Endodermal cell (in vitro differentiated cells): Measurements from ENCODE around the gene DHX8. TPM values are rescaled to one million over a fixed set of nuclear protein-coding genes. Genes with fewer than 3 reads are reported as not detected.
"Not testable (repeated sequence)": the region's sequence is repeated elsewhere in the genome, so short reads cannot be mapped to it uniquely, and the experiment has no call there.

Experiments used
- DNase-seq: peaks from one replicate; pipeline ENCODE4 v3.0.0-alpha.2; 2017
- H3K27ac ChIP-seq: 2 replicates; pipeline ENCODE4 v1.5.1; 2013; ENCODE audit warnings: mild to moderate bottlenecking, low read depth, low read length, moderate library complexity
- H3K27me3 ChIP-seq: 2 replicates; pipeline ENCODE4 v1.6.1; 2013; ENCODE audit warnings: mild to moderate bottlenecking, low read length, moderate library complexity; ENCODE audit not compliant: insufficient read depth, control insufficient read depth, poor library complexity, severe bottlenecking
- H3K36me3 ChIP-seq: 2 replicates; pipeline ENCODE4 v1.7.0; 2013; ENCODE audit warnings: mild to moderate bottlenecking, low read length, moderate library complexity; ENCODE audit not compliant: control insufficient read depth, insufficient read depth
- H3K4me1 ChIP-seq: one replicate; pipeline ENCODE4 v1.7.0; 2013; ENCODE audit warnings: low read length; ENCODE audit not compliant: control insufficient read depth, insufficient read depth
- H3K4me3 ChIP-seq: 2 replicates; pipeline ENCODE4 v1.5.1; 2013; ENCODE audit warnings: mild to moderate bottlenecking, low read length, moderate library complexity
- H3K9ac ChIP-seq: 2 replicates; pipeline ENCODE4 v1.6.1; 2013; ENCODE audit warnings: mild to moderate bottlenecking, low read length, moderate library complexity; ENCODE audit not compliant: poor library complexity, severe bottlenecking; ENCODE audit errors: extremely low read depth
- H3K9me3 ChIP-seq: 2 replicates; pipeline ENCODE4 v1.6.1; 2013; ENCODE audit warnings: mild to moderate bottlenecking, low read length, moderate library complexity; ENCODE audit not compliant: control insufficient read depth
- H3K27ac Mint-ChIP-seq: 2 replicates; pipeline ENCODE4 v1.8.0; 2020; ENCODE audit warnings: mixed read lengths
- H3K27me3 Mint-ChIP-seq: 2 replicates; pipeline ENCODE4 v1.8.0; 2021; ENCODE audit warnings: mild to moderate bottlenecking, mixed read lengths; ENCODE audit not compliant: insufficient read depth
- H3K36me3 Mint-ChIP-seq: 2 replicates; pipeline ENCODE4 v1.8.0; 2020; ENCODE audit warnings: low read depth, mixed read lengths
- H3K4me1 Mint-ChIP-seq: 2 replicates; pipeline ENCODE4 v1.8.0; 2020; ENCODE audit warnings: mixed read lengths
- H3K4me3 Mint-ChIP-seq: 2 replicates; pipeline ENCODE4 v1.8.0; 2020; ENCODE audit warnings: mild to moderate bottlenecking, moderate library complexity, mixed read lengths
- H3K9me3 Mint-ChIP-seq: 2 replicates; pipeline ENCODE4 v1.8.0; 2020; ENCODE audit warnings: mild to moderate bottlenecking, mixed read lengths
- WGBS, 2 experiments: methylation state at CpG; one replicate each; pipeline versions ENCODE4 v1.1.5 to v1.1.7; 2013; ENCODE audit warnings: missing lambda C conversion rate in 2 of 2, mixed read lengths in 1 of 2; ENCODE audit not compliant: insufficient coverage in 1 of 2, insufficient read length in 1 of 2; 5-methylcytosine and 5-hydroxymethylcytosine counted together
- total RNA-seq, 2 donors: library from RNA; stranded (reverse); fragmentation: NEBNext Ultra II Directional in 1 of 2; extraction: Animal tissue kit (Norgen Biotek cat#: 25700) in 1 of 2; gene quantifications; 2 replicates in 1 of 2; 3 replicates in 1 of 2; pipeline ENCODE4 v1.2.1, GENCODE V29; 2021
- TF ChIP-seq, protein P1 (sequence below): fragments of 200-600 bp; sonication (generic); conservative IDR thresholded peaks from 2 replicates; pipeline ENCODE4 v1.5.0; 2021; ENCODE audit warnings: antibody characterized with exemption, mild to moderate bottlenecking

The DHX8 gene
- total RNA-seq, 2 donors from 2014 or later = 53.3 to 57.1 TPM

DNA sequence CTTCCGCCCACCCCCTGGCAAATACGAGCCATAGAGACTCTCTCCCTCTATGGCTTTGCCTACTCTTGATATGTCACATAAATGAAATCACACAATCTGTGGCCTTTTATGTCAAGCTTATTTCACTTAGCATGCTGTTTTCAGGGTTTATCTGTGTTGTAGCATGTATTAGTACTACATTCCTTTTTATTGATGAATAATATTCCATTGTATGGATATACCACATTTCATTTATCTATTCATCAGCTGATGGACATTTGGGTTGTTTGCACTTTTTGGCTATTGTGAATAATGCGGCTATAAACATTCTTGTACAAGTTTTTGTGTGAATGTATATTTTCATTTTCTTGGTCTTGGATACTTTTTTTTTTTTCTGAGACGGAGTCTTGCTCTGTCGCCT lies 37.0 kb upstream of the DHX8 start:
- no peak overlapping the region for H3K9ac ChIP-seq

DNA sequence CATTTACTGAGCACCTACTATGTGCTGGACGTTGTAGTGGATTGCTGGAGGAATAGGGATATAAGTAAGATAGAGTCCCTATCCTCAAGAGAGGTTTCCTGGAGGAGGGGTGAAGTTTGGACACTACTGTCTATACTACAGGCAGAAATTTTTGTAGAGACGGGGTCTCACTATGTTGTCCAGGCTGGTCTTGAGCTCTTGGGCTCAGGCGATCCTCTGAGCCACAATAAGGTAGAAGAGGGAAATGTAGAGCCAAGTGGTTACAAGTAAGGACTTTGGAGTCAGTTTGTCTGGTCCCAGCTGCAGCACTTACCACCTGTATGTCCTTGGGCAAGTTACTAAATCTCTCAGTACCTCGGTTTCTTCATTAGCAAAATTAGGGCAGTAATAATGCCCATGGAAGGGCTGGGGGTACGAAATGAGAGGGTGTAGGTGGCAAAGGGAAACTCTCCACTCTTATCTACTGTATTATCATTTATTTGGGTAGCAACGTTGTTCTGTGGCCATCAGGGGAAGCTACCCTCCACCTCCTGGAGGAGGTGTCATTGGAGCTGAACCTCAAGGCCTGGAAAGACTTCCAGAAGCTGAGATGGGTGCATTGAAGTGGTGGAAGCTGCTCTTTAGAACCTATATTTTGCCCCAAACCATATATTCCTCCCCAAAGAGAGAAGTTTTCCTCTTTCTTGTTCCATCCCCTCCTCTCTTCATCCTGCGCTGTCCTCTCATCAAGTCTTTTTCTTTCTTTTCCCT lies 34.9 kb upstream of the DHX8 start:
- no peak overlapping the region for H3K4me3 Mint-ChIP-seq
- TF ChIP-seq, protein P1, sequence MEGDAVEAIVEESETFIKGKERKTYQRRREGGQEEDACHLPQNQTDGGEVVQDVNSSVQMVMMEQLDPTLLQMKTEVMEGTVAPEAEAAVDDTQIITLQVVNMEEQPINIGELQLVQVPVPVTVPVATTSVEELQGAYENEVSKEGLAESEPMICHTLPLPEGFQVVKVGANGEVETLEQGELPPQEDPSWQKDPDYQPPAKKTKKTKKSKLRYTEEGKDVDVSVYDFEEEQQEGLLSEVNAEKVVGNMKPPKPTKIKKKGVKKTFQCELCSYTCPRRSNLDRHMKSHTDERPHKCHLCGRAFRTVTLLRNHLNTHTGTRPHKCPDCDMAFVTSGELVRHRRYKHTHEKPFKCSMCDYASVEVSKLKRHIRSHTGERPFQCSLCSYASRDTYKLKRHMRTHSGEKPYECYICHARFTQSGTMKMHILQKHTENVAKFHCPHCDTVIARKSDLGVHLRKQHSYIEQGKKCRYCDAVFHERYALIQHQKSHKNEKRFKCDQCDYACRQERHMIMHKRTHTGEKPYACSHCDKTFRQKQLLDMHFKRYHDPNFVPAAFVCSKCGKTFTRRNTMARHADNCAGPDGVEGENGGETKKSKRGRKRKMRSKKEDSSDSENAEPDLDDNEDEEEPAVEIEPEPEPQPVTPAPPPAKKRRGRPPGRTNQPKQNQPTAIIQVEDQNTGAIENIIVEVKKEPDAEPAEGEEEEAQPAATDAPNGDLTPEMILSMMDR = no peak
- DNase-seq = no peak
- Histone ChIP-seq H3K9ac (no peak overlapping the region), H3K27ac (no peak overlapping the region), H3K4me3 (no peak overlapping the region), H3K27me3 (no peaks in the 10 kb centered on the region), H3K9me3 (peaks cover 8% of the 10 kb centered on the region), H3K36me3 (no peaks in the 10 kb centered on the region), H3K4me1 (peaks cover 14% of the 10 kb centered on the region)
- H3K36me3 Mint-ChIP-seq = peaks cover 4% of the 10 kb centered on the region
- 82 to 87% methylated on average over 4 to 6 of the region's 7 CpGs for WGBS, 2 experiments
- H3K4me1 Mint-ChIP-seq = peaks cover 18% of the 10 kb centered on the region
- peaks cover 27% of the 10 kb centered on the region for H3K9me3 Mint-ChIP-seq
- H3K27ac Mint-ChIP-seq = no peak overlapping the region
- no peaks in the 10 kb centered on the region for H3K27me3 Mint-ChIP-seq

More for the DNA sequence above, 37.0 kb upstream of the DHX8 start:
- Histone ChIP-seq H3K4me1 (peaks cover 11% of the 10 kb centered on the region), H3K9me3 (peaks cover 8% of the 10 kb centered on the region), H3K4me3 (no peak overlapping the region), H3K27me3 (no peaks in the 10 kb centered on the region), H3K36me3 (no peaks in the 10 kb centered on the region), H3K27ac (no peak overlapping the region)
- no peak overlapping the region for H3K4me3 Mint-ChIP-seq
- TF ChIP-seq, protein P1 = no peak
- peaks cover 22% of the 10 kb centered on the region for H3K9me3 Mint-ChIP-seq
- no peak for DNase-seq
- peaks cover 2% of the 10 kb centered on the region for H3K36me3 Mint-ChIP-seq
- peaks cover 13% of the 10 kb centered on the region for H3K4me1 Mint-ChIP-seq
- H3K27ac Mint-ChIP-seq = no peak overlapping the region
- H3K27me3 Mint-ChIP-seq = no peaks in the 10 kb centered on the region
- WGBS, 2 experiments = 94 to 95% methylated on average over 4 to 5 of the region's 5 CpGs

DNA sequence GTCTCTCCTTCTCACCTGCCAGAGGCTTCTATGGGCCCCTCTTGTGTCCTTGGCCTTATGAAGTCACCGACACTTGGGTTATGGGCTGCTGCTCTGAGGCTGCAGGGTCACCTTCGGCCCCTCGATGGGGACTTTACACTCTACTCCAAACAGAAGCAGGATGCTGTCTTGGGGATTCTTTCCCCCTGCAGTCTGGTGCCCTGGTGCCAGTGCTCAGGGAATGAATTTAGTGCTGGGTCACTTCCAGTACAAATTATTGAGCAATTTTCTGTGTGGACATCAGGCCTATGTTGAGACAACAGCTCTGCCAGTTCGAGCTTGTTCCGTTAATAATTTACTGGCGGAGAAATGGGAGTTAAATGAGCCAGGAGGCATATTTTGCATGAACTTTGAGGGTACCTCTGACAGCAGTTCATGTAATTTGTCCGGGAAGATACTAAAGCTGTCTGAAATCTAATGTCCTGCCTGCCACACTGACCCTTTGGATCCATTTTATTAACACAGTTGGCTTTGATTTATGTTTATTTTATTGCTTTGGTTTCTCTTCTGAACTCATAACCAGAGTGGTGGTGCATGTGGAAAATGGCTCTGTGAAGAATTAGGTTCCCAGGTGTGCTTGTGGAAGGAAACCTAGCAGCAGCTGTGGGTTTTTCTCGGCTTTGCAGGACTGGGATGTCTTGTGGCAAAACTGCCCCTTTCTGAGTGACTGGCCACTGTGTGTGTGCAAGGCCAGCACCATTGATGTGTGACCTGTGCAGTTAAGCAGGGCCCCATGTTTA lies 34.1 kb upstream of the DHX8 start:
- Histone ChIP-seq H3K9ac (no peak overlapping the region), H3K9me3 (peaks cover 8% of the 10 kb centered on the region), H3K27me3 (no peaks in the 10 kb centered on the region), H3K36me3 (no peaks in the 10 kb centered on the region), H3K4me3 (no peak overlapping the region), H3K4me1 (peaks cover 10% of the 10 kb centered on the region), H3K27ac (no peak overlapping the region)
- Mint-ChIP-seq H3K4me1 (peaks cover 10% of the 10 kb centered on the region), H3K4me3 (no peak overlapping the region), H3K27ac (no peak overlapping the region), H3K36me3 (peaks cover 4% of the 10 kb centered on the region), H3K9me3 (peaks cover 27% of the 10 kb centered on the region), H3K27me3 (no peaks in the 10 kb centered on the region)
- TF ChIP-seq, protein P1 = no peak
- 94% methylated on average over 5 to 8 of the region's 8 CpGs for WGBS, 2 experiments
- no peak for DNase-seq

DNA sequence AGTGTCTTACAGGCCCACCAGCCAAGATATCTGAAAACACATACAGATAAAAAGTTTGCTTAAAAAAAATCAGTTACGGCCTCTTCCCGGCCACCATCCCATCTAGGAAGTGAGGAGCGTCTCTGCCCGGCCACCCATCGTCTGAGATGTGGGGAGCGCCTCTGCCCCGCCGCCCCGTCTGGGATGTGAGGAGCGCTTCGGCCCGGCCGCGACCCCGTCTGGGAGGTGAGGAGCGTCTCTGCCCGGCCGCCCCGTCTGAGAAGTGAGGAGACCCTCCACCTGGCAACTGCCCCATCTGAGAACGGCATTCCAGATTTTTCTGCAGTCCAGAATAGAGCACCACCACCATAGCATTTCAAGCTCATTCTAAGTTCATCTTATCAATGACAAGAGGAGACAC lies 33.0 kb upstream of the DHX8 start:
- H3K4me3 Mint-ChIP-seq, H3K36me3 Mint-ChIP-seq, H3K4me1 Mint-ChIP-seq, H3K36me3 ChIP-seq, DNase-seq, H3K27ac ChIP-seq, H3K9me3 ChIP-seq, H3K27me3 Mint-ChIP-seq, H3K9ac ChIP-seq, H3K27ac Mint-ChIP-seq, H3K27me3 ChIP-seq, H3K4me1 ChIP-seq, H3K4me3 ChIP-seq: not testable (repeated sequence)
- peaks cover 27% of the 10 kb centered on the region for H3K9me3 Mint-ChIP-seq
- 98 to 100% methylated on average over 4 to 19 of the region's 20 CpGs for WGBS, 2 experiments

DNA sequence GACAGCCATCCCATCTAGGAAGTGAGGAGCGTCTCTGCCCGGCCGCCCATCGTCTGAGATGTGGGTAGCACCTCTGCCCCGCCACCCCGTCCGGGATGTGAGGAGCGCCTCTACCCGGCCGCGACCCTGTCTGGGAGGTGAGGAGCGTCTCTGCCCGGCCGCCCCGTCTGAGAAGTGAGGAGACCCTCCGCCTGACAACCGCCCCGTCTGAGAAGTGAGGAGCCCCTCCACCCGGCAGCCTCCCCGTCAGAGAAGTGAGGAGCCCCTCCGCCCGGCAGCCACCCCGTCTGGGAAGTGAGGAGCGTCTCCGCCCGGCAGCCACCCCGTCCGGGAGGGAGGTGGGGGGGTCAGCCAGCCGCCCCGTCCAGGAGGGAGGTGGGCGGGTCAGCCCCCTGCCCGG lies 32.0 kb upstream of the DHX8 start:
- H3K27ac ChIP-seq, DNase-seq, H3K36me3 ChIP-seq, H3K4me3 Mint-ChIP-seq, H3K9ac ChIP-seq, H3K27ac Mint-ChIP-seq, H3K4me1 ChIP-seq, H3K27me3 ChIP-seq, H3K4me3 ChIP-seq, H3K36me3 Mint-ChIP-seq, H3K9me3 ChIP-seq, H3K27me3 Mint-ChIP-seq: not testable (repeated sequence)
- WGBS, 2 experiments = 97% methylated on average over 31 of the region's 32 CpGs; no CpG with 5 or more reads in 1 of the 2 experiments
- H3K9me3 Mint-ChIP-seq = peaks cover 24% of the 10 kb centered on the region
- H3K4me1 Mint-ChIP-seq = peaks cover 13% of the 10 kb centered on the region
